Esophagus muscularis mucosa (tissue), 4 donors: ENCODE results near the gene GCN1. TPM values are rescaled to one million over a fixed set of nuclear protein-coding genes. Genes with fewer than 3 reads are reported as not detected.
A peak's percentile ranks its signal among the peaks of the same experiment; 100 is the strongest.

Source experiments
- DNase-seq: peaks from one replicate; pipeline ENCODE4 v3.0.0-alpha.2; 2017; ENCODE audit errors: extremely low spot score
- H3K27ac ChIP-seq, 4 donors: fragments of 200-600 bp; sonication (generic); replicated peaks in 1 of 4; 1 replicate in 3 of 4; 2 replicates in 1 of 4; pipeline ENCODE4 v1.5.1; 2016 to 2019; ENCODE audit warnings: mild to moderate bottlenecking in 1 of 4
- H3K27me3 ChIP-seq, 4 donors: fragments of 200-600 bp; sonication (generic); one replicate each; pipeline versions ENCODE4 v1.5.1 to v1.6.0; 2016 to 2019
- H3K36me3 ChIP-seq, 4 donors: fragments of 200-600 bp; sonication (generic); one replicate each; pipeline ENCODE4 v1.5.1; 2016 to 2019
- H3K4me1 ChIP-seq, 4 donors: fragments of 200-600 bp; sonication (generic); one replicate each; pipeline ENCODE4 v1.5.1; 2016 to 2019
- H3K4me3 ChIP-seq, 4 donors: fragments of 200-600 bp; sonication (generic); 1 replicate in 2 of 4; 2 replicates in 2 of 4; pipeline ENCODE4 v1.5.1; 2016 to 2019; ENCODE audit warnings: mild to moderate bottlenecking in 4 of 4, moderate library complexity in 1 of 4
- H3K9me3 ChIP-seq, 4 donors: fragments of 200-600 bp; sonication (generic); 1 replicate in 3 of 4; 2 replicates in 1 of 4; pipeline ENCODE4 v1.5.1; 2016 to 2019
- CTCF ChIP-seq, 3 experiments: fragments of 200-600 bp in 2 of 3; fragments of 450-650 bp in 1 of 3; sonication (generic) in 2 of 3; IDR thresholded peaks; one replicate each; pipeline ENCODE4 v1.5.1; 2017 to 2019; ENCODE audit warnings: antibody characterized with exemption in 3 of 3, mild to moderate bottlenecking in 2 of 3, moderate library complexity in 1 of 3
- EP300 ChIP-seq: sonication (generic); formaldehyde crosslinking; IDR thresholded peaks from one replicate; pipeline ENCODE4 v1.6.1; 2017; ENCODE audit warnings: antibody characterized with exemption
- POLR2A ChIP-seq: fragments of 450-650 bp; IDR thresholded peaks from one replicate; pipeline ENCODE4 v1.6.1; 2017; ENCODE audit warnings: antibody characterized with exemption, moderate library complexity, mild to moderate bottlenecking, low read depth
- POLR2AphosphoS5 ChIP-seq, 2 donors: sonication (generic); formaldehyde crosslinking; IDR thresholded peaks; one replicate each; pipeline ENCODE4 v1.6.1; 2017; ENCODE audit warnings: antibody characterized with exemption in 2 of 2
- WGBS: methylation state at CpG from one replicate; pipeline ENCODE4 v1.1.5; 2018; 5-methylcytosine and 5-hydroxymethylcytosine counted together
- intact Hi-C: fragments of 100-400 bp; cut with DNase I; formaldehyde crosslinking; loops from one replicate; pipeline ENCODE4 v1.15.1; 2023
- total RNA-seq, 4 donors: library from RNA; depleted of rRNA; stranded (reverse); fragments of >200 nt; gene quantifications; one replicate each; pipeline versions ENCODE4 v1.1.0 to v1.2.1, GENCODE V29; 2016

The GCN1 gene
- total RNA-seq, 4 donors from 2014 or later = 38.6 to 94.6 (median 49.3) TPM

GRCh38 chr12:120115692-120116440, 78.6 kb downstream of the GCN1 start:
- intact Hi-C loops = no loop called here
- no peak for TF ChIP-seq POLR2AphosphoS5 (IDR thresholded peaks at IDR 0.05)
- TF ChIP-seq POLR2A = no peak
- peaks cover 0 to 16% (median 6%) of the 10 kb centered on the region in 4 donors for H3K36me3 ChIP-seq
- H3K27ac ChIP-seq = peak overlapping the region; percentile 95 to 98 (median 97)
- 46% methylated on average over 12 of the region's 31 CpGs for WGBS
- H3K27me3 ChIP-seq = peaks cover 0 to 7% (median 0%) of the 10 kb centered on the region in 4 donors
- DNase-seq = no peak
- H3K4me3 ChIP-seq = peak overlapping the region; percentile 85 to 94 (median 90)
- no peaks in the 10 kb centered on the region for H3K9me3 ChIP-seq
- peaks cover 41 to 91% (median 78%) of the 10 kb centered on the region in 4 donors for H3K4me1 ChIP-seq

- 77% methylated on average over 3 of the region's 3 CpGs for WGBS
- DNase-seq = no peak
Observed at GRCh38 chr12:120115066-120115465, 79.4 kb downstream of the GCN1 start.

GRCh38 chr12:120110550-120111501, 83.7 kb downstream of the GCN1 start:
- 72% methylated on average over 19 of the region's 26 CpGs for WGBS
- Histone ChIP-seq H3K4me3 (no peak overlapping the region), H3K9me3 (no peaks in the 10 kb centered on the region), H3K4me1 (peaks cover 29 to 73% (median 70%) of the 10 kb centered on the region in 4 donors), H3K27ac (no peak overlapping the region), H3K27me3 (no peaks in the 10 kb centered on the region), H3K36me3 (peaks cover 0 to 41% (median 24%) of the 10 kb centered on the region in 4 donors)
- DNase-seq = no peak
- intact Hi-C loops = no loop called here
- TF ChIP-seq CTCF (IDR thresholded peaks at IDR 0.05) (no peak), POLR2A (no peak)

More at GRCh38 chr12:120115066-120115465, 79.4 kb downstream of the GCN1 start:
- H3K27ac ChIP-seq = peak overlapping the region in 2 of 4 donors; percentile 95 to 98
- peaks cover 0 to 7% (median 0%) of the 10 kb centered on the region in 4 donors for H3K27me3 ChIP-seq
- no peak for TF ChIP-seq POLR2AphosphoS5 (IDR thresholded peaks at IDR 0.05)
- TF ChIP-seq EP300 = no peak
- TF ChIP-seq CTCF (IDR thresholded peaks at IDR 0.05) = no peak
- no peak for TF ChIP-seq POLR2A
- intact Hi-C loops = no loop called here
- peak overlapping the region; percentile 85 to 94 (median 90) for H3K4me3 ChIP-seq
- H3K36me3 ChIP-seq = peaks cover 0 to 16% (median 7%) of the 10 kb centered on the region in 4 donors
- H3K9me3 ChIP-seq = no peaks in the 10 kb centered on the region
- peaks cover 41 to 91% (median 81%) of the 10 kb centered on the region in 4 donors for H3K4me1 ChIP-seq

GRCh38 chr12:120109570-120110267, 84.8 kb downstream of the GCN1 start:
- Histone ChIP-seq H3K27me3 (no peaks in the 10 kb centered on the region), H3K9me3 (no peaks in the 10 kb centered on the region), H3K4me3 (no peak overlapping the region), H3K27ac (no peak overlapping the region), H3K4me1 (peaks cover 18 to 68% (median 59%) of the 10 kb centered on the region in 4 donors), H3K36me3 (peaks cover 9 to 51% (median 31%) of the 10 kb centered on the region in 4 donors)
- TF ChIP-seq POLR2AphosphoS5 (IDR thresholded peaks at IDR 0.05) = no peak
- intact Hi-C loops = no loop called here
- DNase-seq = no peak
- WGBS = 84% methylated on average over 10 of the region's 10 CpGs

GRCh38 chr12:120106151-120106550, 88.4 kb downstream of the GCN1 start:
- DNase-seq = no peak
- intact Hi-C loops = no loop called here
- WGBS = 100% methylated on average over 1 of the region's 1 CpG
- Histone ChIP-seq H3K27me3 (no peaks in the 10 kb centered on the region), H3K9me3 (no peaks in the 10 kb centered on the region), H3K36me3 (peaks cover 19 to 71% (median 51%) of the 10 kb centered on the region in 4 donors), H3K27ac (no peak overlapping the region), H3K4me3 (no peak overlapping the region), H3K4me1 (peaks cover 30 to 58% (median 51%) of the 10 kb centered on the region in 4 donors)
- TF ChIP-seq EP300 = no peak
- TF ChIP-seq POLR2A = no peak
- no peak for TF ChIP-seq POLR2AphosphoS5 (IDR thresholded peaks at IDR 0.05)
- TF ChIP-seq CTCF (IDR thresholded peaks at IDR 0.05) = no peak
